Ovary (tissue), 9 donors: ENCODE results near the gene PRKCH. TPM values are rescaled to one million over a fixed set of nuclear protein-coding genes. Genes with fewer than 3 reads are reported as not detected.

Source experiments
- DNase-seq, 5 donors: peaks; one replicate each; pipeline ENCODE4 v3.0.0-alpha.2; 2019 to 2020
- H3K27ac ChIP-seq, 2 donors: fragments of 200-600 bp; one replicate each; pipeline versions ENCODE4 v1.5.1 to v1.8.0; 2019 to 2022
- H3K27me3 ChIP-seq: fragments of 200-600 bp; one replicate; pipeline ENCODE4 v1.8.0; 2022
- H3K36me3 ChIP-seq: fragments of 200-600 bp; sonication (generic); one replicate; pipeline ENCODE4 v1.5.1; 2019
- H3K4me1 ChIP-seq: one replicate; pipeline ENCODE4 v1.8.1; 2013; ENCODE audit warnings: mild to moderate bottlenecking, moderate library complexity; ENCODE audit not compliant: insufficient read depth
- H3K4me3 ChIP-seq: fragments of 200-600 bp; sonication (generic); one replicate; pipeline ENCODE4 v1.5.1; 2017
- H3K9me3 ChIP-seq, 2 donors: fragments of 200-600 bp in 1 of 2; sonication (generic) in 1 of 2; one replicate each; pipeline versions ENCODE4 v1.5.1 to v1.8.1; 2013 to 2019; ENCODE audit warnings: mild to moderate bottlenecking in 1 of 2, moderate library complexity in 1 of 2
- EP300 ChIP-seq: sonication (generic); formaldehyde crosslinking; IDR thresholded peaks from one replicate; pipeline ENCODE4 v1.6.1; 2017; ENCODE audit warnings: antibody characterized with exemption
- POLR2A ChIP-seq: fragments of 450-650 bp; IDR thresholded peaks from one replicate; pipeline ENCODE4 v1.6.1; 2017; ENCODE audit warnings: antibody characterized with exemption, mild to moderate bottlenecking, moderate library complexity
- WGBS, 3 donors: extraction: QIAGEN DNeasy Blood & Tissue Kit in 1 of 3; methylation state at CpG; one replicate each; pipeline versions ENCODE4 v1.1.5 to v1.1.7; 2013 to 2017; 5-methylcytosine and 5-hydroxymethylcytosine counted together
- intact Hi-C, 4 donors: fragments of 100-400 bp; cut with DNase I; formaldehyde crosslinking; loops; one replicate each; pipeline versions ENCODE4 v1.11.0 to v1.15.1; 2022 to 2023
- polyA plus RNA-seq, 2 donors: library from polyadenylated mRNA; stranded (reverse); fragments of 200-250 nt in 1 of 2; fragments of 350-450 nt in 1 of 2; fragmentation: Illumina TruSeq in 1 of 2; extraction: RNeasy Lipid Tissue Mini Kit (QIAGEN cat#74804) in 1 of 2; gene quantifications; one replicate each; pipeline ENCODE4 v1.2.3, GENCODE V29; 2013 to 2014
- total RNA-seq, 7 donors: library from RNA; depleted of rRNA in 2 of 7; stranded (reverse); fragments of >200 nt in 2 of 7; fragmentation: NEBNext Ultra II Directional in 3 of 7; extraction: Animal tissue kit (Norgen Biotek cat#: 25700) in 3 of 7; gene quantifications; one replicate each; pipeline versions ENCODE4 v1.1.0 to v1.2.4, GENCODE V29; 2016 to 2023
- TF ChIP-seq, protein P1 (sequence below), 3 donors: fragments of 450-650 bp in 2 of 3; fragments of 200-600 bp in 1 of 3; IDR thresholded peaks; one replicate each; pipeline versions ENCODE4 v1.5.1 to v1.8.0; 2016 to 2022; ENCODE audit warnings: antibody characterized with exemption in 3 of 3, mild to moderate bottlenecking in 1 of 3
- donor health status: DM: no; HTN: no; CAD: no; lungs with moderate emphysema.
- donor health status: DM: no; HTN: no; CAD: no.
- donor health status: Bipolar disorder and iron deficiency.
- donor health status: DM: yes; HTN: yes; CAD: no.
- donor health status: DM: no; HTN: no; CAD: no.
- donor health status: DM: yes; HTN: yes; CAD: no.

The PRKCH gene
- total and polyA plus RNA-seq, 9 donors = 8.4 to 47.6 (median 15.9) TPM

DNA sequence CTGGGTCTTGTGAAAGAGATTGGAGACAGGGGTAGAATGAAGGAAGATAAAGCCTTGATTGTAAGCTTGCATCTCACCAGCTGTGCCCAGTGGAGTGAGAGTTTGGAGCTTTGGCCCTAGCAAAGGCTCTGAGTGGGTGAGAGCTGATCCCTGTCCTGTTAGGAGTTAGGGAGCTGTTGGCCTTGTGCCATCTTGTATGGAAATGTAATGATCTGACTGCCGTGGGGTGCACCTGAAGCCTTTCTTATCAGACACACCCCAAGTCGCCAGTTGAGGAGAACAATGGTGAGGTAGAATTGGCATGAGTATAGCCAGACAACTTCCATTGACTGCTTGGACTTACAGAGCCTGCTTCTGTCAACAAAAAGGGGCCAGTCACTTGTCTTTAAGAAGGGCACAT lies 130.1 kb downstream of the PRKCH start:
- Histone ChIP-seq H3K4me3 (no peak overlapping the region), H3K36me3 (no peaks in the 10 kb centered on the region), H3K27ac (no peak overlapping the region), H3K4me1 (no peaks in the 10 kb centered on the region), H3K9me3 (no peaks in the 10 kb centered on the region), H3K27me3 (no peaks in the 10 kb centered on the region)
- TF ChIP-seq EP300 (no peak), POLR2A (no peak)
- TF ChIP-seq, protein P1, sequence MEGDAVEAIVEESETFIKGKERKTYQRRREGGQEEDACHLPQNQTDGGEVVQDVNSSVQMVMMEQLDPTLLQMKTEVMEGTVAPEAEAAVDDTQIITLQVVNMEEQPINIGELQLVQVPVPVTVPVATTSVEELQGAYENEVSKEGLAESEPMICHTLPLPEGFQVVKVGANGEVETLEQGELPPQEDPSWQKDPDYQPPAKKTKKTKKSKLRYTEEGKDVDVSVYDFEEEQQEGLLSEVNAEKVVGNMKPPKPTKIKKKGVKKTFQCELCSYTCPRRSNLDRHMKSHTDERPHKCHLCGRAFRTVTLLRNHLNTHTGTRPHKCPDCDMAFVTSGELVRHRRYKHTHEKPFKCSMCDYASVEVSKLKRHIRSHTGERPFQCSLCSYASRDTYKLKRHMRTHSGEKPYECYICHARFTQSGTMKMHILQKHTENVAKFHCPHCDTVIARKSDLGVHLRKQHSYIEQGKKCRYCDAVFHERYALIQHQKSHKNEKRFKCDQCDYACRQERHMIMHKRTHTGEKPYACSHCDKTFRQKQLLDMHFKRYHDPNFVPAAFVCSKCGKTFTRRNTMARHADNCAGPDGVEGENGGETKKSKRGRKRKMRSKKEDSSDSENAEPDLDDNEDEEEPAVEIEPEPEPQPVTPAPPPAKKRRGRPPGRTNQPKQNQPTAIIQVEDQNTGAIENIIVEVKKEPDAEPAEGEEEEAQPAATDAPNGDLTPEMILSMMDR (IDR thresholded peaks at IDR 0.05) = no peak
- 54 to 65% (median 64%) methylated on average over 2 of the region's 2 CpGs for WGBS, 3 donors
- intact Hi-C loops = no loop called here
- no peak for DNase-seq

DNA sequence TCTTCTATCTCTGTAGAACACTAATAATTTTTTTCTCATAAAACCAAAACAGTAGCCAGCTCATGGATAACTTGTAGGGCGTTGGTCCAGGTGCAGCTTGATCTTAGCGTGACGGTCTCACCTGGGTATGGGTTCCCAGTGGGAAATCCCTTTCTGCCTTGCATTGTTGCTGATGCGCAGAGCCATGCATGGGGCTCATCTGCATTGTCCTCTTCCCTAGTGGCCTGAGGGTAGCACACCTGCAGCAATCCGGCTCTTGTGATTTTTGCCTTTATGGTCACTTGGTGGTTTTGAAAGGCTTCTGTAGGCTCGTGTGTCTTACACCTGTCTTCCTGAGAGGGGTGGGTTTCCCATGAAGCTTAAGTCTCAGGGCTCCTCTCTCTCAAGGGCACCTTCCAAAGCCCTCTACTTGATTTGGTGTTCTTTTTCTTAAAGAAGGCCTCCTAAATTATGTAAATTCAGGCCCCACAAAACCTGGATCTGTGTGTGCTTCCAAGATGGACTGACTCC lies 130.6 kb downstream of the PRKCH start:
- no peak for TF ChIP-seq POLR2A
- TF ChIP-seq EP300 = no peak
- TF ChIP-seq, protein P1 (IDR thresholded peaks at IDR 0.05) = no peak
- intact Hi-C loops = no loop called here
- Histone ChIP-seq H3K9me3 (no peaks in the 10 kb centered on the region), H3K4me1 (no peaks in the 10 kb centered on the region), H3K27ac (no peak overlapping the region), H3K27me3 (no peaks in the 10 kb centered on the region), H3K36me3 (no peaks in the 10 kb centered on the region), H3K4me3 (no peak overlapping the region)
- DNase-seq = no peak
- WGBS, 3 donors = 88 to 94% (median 89%) methylated on average over 6 of the region's 6 CpGs

DNA sequence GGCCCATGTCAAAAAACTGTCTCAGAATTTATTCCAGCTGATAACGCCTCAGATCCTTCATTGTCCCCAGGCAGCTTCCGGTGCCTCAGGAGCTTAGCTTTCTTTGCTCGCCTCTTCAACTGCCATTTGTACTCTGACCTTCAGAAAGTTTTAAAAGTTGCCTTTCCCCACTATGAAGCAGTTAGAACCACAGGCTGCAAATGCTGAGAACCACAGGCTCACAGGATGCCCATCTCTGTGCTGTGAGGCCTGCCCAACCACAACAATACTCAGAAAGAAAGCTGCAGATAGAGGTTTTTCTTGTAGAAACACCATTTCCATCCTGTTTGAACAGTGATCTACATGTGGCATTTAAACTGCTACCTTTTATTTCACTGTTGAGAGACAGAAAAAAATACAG lies 131.1 kb downstream of the PRKCH start:
- DNase-seq = no peak
- no peak for TF ChIP-seq EP300
- TF ChIP-seq POLR2A = no peak
- TF ChIP-seq, protein P1 (IDR thresholded peaks at IDR 0.05) = no peak
- H3K27ac ChIP-seq = no peak overlapping the region
- H3K9me3 ChIP-seq = no peaks in the 10 kb centered on the region
- H3K4me1 ChIP-seq = no peaks in the 10 kb centered on the region
- intact Hi-C loops = no loop called here
- 85 to 96% (median 92%) methylated on average over 3 of the region's 3 CpGs for WGBS, 3 donors
- H3K4me3 ChIP-seq = no peak overlapping the region
- no peaks in the 10 kb centered on the region for H3K27me3 ChIP-seq
- no peaks in the 10 kb centered on the region for H3K36me3 ChIP-seq

DNA sequence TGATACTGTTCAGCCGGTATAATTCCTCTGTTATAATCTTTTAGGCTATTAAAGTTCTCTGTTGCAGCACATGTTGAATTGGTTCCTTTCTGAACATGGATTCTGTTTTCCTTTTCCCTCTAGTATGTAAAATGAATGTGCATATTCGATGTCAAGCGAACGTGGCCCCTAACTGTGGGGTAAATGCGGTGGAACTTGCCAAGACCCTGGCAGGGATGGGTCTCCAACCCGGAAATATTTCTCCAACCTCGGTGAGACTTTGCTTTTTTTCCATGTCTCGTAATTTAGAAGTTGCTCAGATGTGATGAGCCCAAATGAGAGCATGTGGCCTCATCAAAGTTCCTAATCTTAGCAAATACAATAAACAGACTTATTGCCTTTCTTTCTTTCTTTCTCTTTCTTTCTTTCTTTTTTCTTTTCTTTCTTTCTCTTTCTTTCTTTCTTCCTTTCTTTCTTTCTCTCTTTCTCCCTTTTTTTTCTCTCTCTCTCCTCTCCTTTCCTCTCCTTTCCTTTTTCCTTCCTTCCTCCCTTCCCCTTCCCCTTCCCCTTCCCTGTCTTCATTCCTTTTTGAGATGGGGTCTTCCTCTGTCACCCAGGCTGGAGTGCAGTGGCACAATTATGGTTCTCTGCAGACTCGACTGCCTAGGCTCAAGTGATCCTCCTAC lies 131.9 kb downstream of the PRKCH start:
- Histone ChIP-seq H3K27me3 (no peaks in the 10 kb centered on the region), H3K36me3 (no peaks in the 10 kb centered on the region), H3K4me1 (no peaks in the 10 kb centered on the region), H3K27ac (no peak overlapping the region), H3K4me3 (no peak overlapping the region), H3K9me3 (no peaks in the 10 kb centered on the region)
- intact Hi-C loops = no loop called here
- WGBS, 3 donors = 78 to 80% (median 78%) methylated on average over 9 of the region's 9 CpGs
- TF ChIP-seq POLR2A (no peak), EP300 (no peak)
- TF ChIP-seq, protein P1 (IDR thresholded peaks at IDR 0.05) = no peak
- no peak for DNase-seq
